ENCODE results near the gene MICU1.

GRCh38 chr10:72502581-72502980 is 123.3 kb downstream of the MICU1 start:
- TF ChIP-seq, protein P1, sequence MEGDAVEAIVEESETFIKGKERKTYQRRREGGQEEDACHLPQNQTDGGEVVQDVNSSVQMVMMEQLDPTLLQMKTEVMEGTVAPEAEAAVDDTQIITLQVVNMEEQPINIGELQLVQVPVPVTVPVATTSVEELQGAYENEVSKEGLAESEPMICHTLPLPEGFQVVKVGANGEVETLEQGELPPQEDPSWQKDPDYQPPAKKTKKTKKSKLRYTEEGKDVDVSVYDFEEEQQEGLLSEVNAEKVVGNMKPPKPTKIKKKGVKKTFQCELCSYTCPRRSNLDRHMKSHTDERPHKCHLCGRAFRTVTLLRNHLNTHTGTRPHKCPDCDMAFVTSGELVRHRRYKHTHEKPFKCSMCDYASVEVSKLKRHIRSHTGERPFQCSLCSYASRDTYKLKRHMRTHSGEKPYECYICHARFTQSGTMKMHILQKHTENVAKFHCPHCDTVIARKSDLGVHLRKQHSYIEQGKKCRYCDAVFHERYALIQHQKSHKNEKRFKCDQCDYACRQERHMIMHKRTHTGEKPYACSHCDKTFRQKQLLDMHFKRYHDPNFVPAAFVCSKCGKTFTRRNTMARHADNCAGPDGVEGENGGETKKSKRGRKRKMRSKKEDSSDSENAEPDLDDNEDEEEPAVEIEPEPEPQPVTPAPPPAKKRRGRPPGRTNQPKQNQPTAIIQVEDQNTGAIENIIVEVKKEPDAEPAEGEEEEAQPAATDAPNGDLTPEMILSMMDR (IDR thresholded peaks at IDR 0.05), result no peak
- TF ChIP-seq EP300 (IDR thresholded peaks at IDR 0.05), result no peak
